Gastroesophageal sphincter (tissue), 4 donors: ENCODE measurements around the gene RAET1G. TPM values are rescaled to one million over a fixed set of nuclear protein-coding genes. Genes with fewer than 3 reads are reported as not detected.
"Not testable (repeated sequence)": the region's sequence is repeated elsewhere in the genome, so short reads cannot be mapped to it uniquely, and the experiment has no call there.

Experiments
- ATAC-seq: fragments of 150-250 bp; one replicate; pipeline ENCODE4 v1.9.1; 2016; ENCODE audit warnings: mild to moderate bottlenecking, moderate library complexity
- H3K27ac ChIP-seq, 4 donors: fragments of 200-600 bp; sonication (generic) in 3 of 4; 1 replicate in 3 of 4; 2 replicates in 1 of 4; pipeline ENCODE4 v1.5.1; 2016 to 2019
- H3K27me3 ChIP-seq: fragments of 200-600 bp; sonication (generic); one replicate; pipeline ENCODE4 v1.5.1; 2019
- H3K36me3 ChIP-seq, 2 donors: fragments of 200-600 bp; sonication (generic); one replicate each; pipeline ENCODE4 v1.5.1; 2019; ENCODE audit warnings: control low read depth in 1 of 2
- H3K4me1 ChIP-seq, 3 donors: fragments of 200-600 bp; sonication (generic); 1 replicate in 2 of 3; 2 replicates in 1 of 3; pipeline ENCODE4 v1.5.1; 2016 to 2019; ENCODE audit warnings: control low read depth in 2 of 3
- H3K4me3 ChIP-seq, 2 donors: fragments of 200-600 bp; sonication (generic); one replicate each; pipeline ENCODE4 v1.5.1; 2019; ENCODE audit warnings: mild to moderate bottlenecking in 1 of 2, moderate library complexity in 1 of 2
- H3K9me3 ChIP-seq, 3 donors: fragments of 200-600 bp; sonication (generic); one replicate each; pipeline ENCODE4 v1.5.1; 2017 to 2019; ENCODE audit warnings: control low read depth in 2 of 3
- EP300 ChIP-seq: sonication (generic); formaldehyde crosslinking; IDR thresholded peaks from one replicate; pipeline ENCODE4 v1.6.1; 2017; ENCODE audit warnings: antibody characterized with exemption, mild to moderate bottlenecking
- POLR2A ChIP-seq, 2 donors: fragments of 450-650 bp; IDR thresholded peaks; one replicate each; pipeline ENCODE4 v1.6.1; 2017; ENCODE audit warnings: antibody characterized with exemption in 2 of 2, mild to moderate bottlenecking in 2 of 2, moderate library complexity in 1 of 2
- POLR2AphosphoS5 ChIP-seq: sonication (generic); formaldehyde crosslinking; IDR thresholded peaks from one replicate; pipeline ENCODE4 v1.6.1; 2017; ENCODE audit warnings: antibody characterized with exemption
- WGBS, 2 donors: methylation state at CpG; one replicate each; pipeline ENCODE4 v1.1.5; 2018; ENCODE audit warnings: low coverage in 1 of 2; 5-methylcytosine and 5-hydroxymethylcytosine counted together
- total RNA-seq, 4 donors: library from RNA; depleted of rRNA; stranded (reverse); fragments of >200 nt; gene quantifications; one replicate each; pipeline ENCODE4 v1.1.0, GENCODE V29; 2016
- TF ChIP-seq, protein P1 (sequence below), 4 experiments: fragments of 200-600 bp in 2 of 4; fragments of 450-650 bp in 2 of 4; sonication (generic) in 1 of 4; IDR thresholded peaks; one replicate each; pipeline ENCODE4 v1.5.1; 2017 to 2019; ENCODE audit warnings: antibody characterized with exemption in 4 of 4, mild to moderate bottlenecking in 2 of 4, moderate library complexity in 2 of 4

The RAET1G gene
- total RNA-seq, 4 donors from 2014 or later: 1.4 TPM; not detected in 3

DNA sequence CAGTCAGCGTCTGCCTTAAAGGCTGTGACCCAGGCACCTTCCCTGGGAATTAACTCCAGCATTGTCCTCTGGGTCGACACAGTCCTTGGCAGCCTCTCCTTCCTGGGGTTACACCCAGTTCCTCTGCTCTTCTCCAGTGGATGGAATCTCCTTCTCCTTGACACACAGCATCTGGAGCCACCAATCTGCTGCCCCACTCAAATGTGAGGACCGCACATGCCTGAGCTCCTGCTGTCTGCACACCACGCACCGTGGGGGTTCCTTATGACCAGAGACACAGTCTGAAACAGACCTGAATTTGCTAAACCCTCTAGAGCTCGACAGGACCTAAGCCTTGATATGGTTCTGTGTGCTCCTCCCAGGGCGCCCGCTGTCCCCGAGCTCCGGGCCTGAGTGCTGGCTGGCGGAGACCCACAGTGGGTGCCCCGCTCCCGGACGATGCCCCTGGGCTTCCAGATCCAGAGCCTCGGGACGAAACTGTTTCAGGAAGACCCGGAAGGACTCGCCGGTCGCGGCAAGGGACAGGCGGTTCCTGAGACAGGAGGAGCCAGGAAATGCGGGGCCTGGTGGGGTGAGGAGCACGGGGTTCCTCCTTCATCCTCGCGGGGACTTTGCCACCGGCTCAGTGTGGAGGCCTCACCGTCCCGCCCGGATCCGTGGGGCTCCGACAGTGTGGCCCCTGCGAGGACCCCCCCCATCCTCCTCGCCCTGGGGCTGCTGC is 2.5 kb upstream of the RAET1G start:
- H3K4me3 ChIP-seq: peak overlapping the region; percentile 52 to 55
- H3K36me3 ChIP-seq: no peaks in the 10 kb centered on the region
- peaks cover 21% of the 10 kb centered on the region for H3K27me3 ChIP-seq
- H3K4me1 ChIP-seq: peaks cover 0 to 35% (median 17%) of the 10 kb centered on the region in 3 donors
- peak; percentile 20 for ATAC-seq
- TF ChIP-seq EP300 (no peak), POLR2A (IDR thresholded peaks at IDR 0.05) (no peak), POLR2AphosphoS5 (no peak)
- TF ChIP-seq, protein P1, sequence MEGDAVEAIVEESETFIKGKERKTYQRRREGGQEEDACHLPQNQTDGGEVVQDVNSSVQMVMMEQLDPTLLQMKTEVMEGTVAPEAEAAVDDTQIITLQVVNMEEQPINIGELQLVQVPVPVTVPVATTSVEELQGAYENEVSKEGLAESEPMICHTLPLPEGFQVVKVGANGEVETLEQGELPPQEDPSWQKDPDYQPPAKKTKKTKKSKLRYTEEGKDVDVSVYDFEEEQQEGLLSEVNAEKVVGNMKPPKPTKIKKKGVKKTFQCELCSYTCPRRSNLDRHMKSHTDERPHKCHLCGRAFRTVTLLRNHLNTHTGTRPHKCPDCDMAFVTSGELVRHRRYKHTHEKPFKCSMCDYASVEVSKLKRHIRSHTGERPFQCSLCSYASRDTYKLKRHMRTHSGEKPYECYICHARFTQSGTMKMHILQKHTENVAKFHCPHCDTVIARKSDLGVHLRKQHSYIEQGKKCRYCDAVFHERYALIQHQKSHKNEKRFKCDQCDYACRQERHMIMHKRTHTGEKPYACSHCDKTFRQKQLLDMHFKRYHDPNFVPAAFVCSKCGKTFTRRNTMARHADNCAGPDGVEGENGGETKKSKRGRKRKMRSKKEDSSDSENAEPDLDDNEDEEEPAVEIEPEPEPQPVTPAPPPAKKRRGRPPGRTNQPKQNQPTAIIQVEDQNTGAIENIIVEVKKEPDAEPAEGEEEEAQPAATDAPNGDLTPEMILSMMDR (IDR thresholded peaks at IDR 0.05): no peak
- WGBS, 2 donors: 17% methylated on average over 1 of the region's 34 CpGs; no CpG with 5 or more reads in 1 of the 2 donors
- peak overlapping the region in 3 of 4 donors; percentile 27 to 75 (median 28) for H3K27ac ChIP-seq
- no peaks in the 10 kb centered on the region for H3K9me3 ChIP-seq

DNA sequence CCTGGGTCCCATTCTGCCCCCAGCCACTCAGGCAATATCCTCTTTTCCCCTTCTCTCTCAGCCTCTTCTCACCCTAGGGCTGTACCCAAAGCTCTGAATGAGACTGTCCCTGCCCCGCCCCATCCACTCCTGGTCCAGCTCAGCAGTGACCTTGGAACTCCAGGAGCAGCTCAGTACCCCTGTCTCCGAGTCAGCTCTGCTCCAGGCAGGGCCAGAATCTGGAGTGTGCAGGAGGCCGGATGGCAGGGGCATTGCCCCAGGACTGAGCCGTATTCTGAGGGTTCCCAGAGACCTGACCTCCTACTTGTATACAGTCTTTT is 2.0 kb upstream of the RAET1G start:
- Histone ChIP-seq H3K9me3 (no peaks in the 10 kb centered on the region), H3K4me3 (no peak overlapping the region), H3K27me3 (peaks cover 16% of the 10 kb centered on the region), H3K36me3 (no peaks in the 10 kb centered on the region), H3K4me1 (peaks cover 0 to 35% (median 17%) of the 10 kb centered on the region in 3 donors), H3K27ac (no peak overlapping the region)
- WGBS, 2 donors: no CpG with 5 or more reads among the region's 4 CpGs
- ATAC-seq: no peak
- TF ChIP-seq POLR2AphosphoS5 (no peak), POLR2A (IDR thresholded peaks at IDR 0.05) (no peak), EP300 (no peak)
- TF ChIP-seq, protein P1 (IDR thresholded peaks at IDR 0.05): no peak

DNA sequence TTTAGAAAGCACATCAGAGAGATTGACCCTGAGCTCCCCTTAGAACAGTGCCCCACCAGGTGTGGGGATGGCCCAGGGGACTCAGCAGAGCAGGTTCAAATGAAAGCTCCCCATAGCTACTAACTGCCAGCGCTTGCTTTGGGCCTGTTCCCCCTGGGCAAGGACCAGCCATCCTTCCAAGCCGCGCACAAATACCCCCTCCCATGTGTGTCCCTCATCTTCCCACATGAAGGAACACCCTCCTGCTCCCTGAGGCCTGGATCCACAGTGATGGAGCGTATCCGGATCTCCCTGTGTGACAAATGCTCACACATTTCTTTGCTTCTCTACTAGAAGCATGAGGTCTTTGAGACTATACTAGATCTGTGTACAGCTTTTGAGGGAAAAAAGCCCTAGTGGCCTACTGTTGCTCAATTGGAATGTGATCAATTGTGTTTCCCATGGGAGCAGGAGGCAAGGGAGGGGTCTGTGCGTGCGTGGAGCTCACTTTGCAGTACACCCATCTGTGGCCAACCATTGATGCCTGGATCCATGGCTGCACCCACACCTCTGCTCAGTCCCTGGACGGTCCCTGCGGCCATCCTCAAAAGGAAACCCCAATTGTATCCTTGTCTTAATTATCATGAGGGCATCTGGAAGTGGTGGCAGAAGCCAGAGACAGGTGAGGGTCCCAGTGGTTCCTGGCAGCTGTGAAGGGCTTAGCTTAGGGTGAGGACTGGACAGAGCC is 1.4 kb upstream of the RAET1G start:
- H3K36me3 ChIP-seq: no peaks in the 10 kb centered on the region
- no peak overlapping the region for H3K27ac ChIP-seq
- TF ChIP-seq, protein P1 (IDR thresholded peaks at IDR 0.05): no peak
- TF ChIP-seq POLR2A (IDR thresholded peaks at IDR 0.05): no peak
- TF ChIP-seq EP300: no peak
- no peak for TF ChIP-seq POLR2AphosphoS5
- no peaks in the 10 kb centered on the region for H3K9me3 ChIP-seq
- peaks cover 10% of the 10 kb centered on the region for H3K27me3 ChIP-seq
- H3K4me1 ChIP-seq: peaks cover 0 to 35% (median 17%) of the 10 kb centered on the region in 3 donors
- H3K4me3 ChIP-seq: no peak overlapping the region
- WGBS, 2 donors: 68% methylated on average over 3 of the region's 9 CpGs; no CpG with 5 or more reads in 1 of the 2 donors
- no peak for ATAC-seq

DNA sequence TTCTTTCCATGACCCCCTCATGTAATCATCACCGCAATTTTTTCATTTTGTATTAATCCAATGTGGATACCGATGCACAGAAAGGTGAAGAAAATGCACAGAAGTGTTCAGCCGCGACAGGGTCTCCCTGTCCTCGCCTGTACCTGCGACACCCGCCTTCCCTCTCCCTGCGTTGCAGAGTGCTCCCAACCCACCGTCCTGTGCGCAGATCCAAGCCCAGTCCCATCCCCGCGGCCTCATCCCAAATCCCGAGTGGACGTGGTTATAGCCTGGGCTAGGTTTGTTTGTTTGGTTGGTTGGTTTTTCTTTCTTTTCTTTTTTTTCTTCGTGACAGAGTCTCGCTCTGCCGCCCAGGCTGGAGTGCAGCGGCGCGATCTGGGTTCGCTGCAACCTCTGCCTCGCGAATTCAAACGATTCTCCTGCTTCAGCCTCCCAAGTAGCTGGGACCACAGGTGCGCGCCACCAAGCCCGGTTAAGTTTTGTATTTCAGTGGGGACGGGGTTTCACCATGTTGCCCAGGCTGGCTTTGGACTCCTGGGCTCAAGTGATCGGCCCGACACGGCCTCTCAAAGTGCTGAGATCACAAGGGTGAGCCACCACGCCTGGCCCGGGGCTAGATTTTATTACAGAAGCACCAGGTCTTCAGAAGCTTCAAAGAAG is 536 bp upstream of the RAET1G start:
- WGBS, 2 donors: 10 to 21% methylated on average over 8 to 18 of the region's 33 CpGs
- Histone ChIP-seq H3K4me3 (peak overlapping the region; percentile 24 to 57), H3K27me3 (peaks cover 1% of the 10 kb centered on the region), H3K9me3 (no peaks in the 10 kb centered on the region), H3K36me3 (no peaks in the 10 kb centered on the region), H3K27ac (peak overlapping the region in 2 of 4 donors; percentile 7 to 61), H3K4me1 (peaks cover 0 to 35% (median 17%) of the 10 kb centered on the region in 3 donors)
- TF ChIP-seq POLR2A (IDR thresholded peaks at IDR 0.05): no peak
- TF ChIP-seq, protein P1 (IDR thresholded peaks at IDR 0.05): no peak
- TF ChIP-seq EP300: no peak
- no peak for TF ChIP-seq POLR2AphosphoS5
- no peak for ATAC-seq

DNA sequence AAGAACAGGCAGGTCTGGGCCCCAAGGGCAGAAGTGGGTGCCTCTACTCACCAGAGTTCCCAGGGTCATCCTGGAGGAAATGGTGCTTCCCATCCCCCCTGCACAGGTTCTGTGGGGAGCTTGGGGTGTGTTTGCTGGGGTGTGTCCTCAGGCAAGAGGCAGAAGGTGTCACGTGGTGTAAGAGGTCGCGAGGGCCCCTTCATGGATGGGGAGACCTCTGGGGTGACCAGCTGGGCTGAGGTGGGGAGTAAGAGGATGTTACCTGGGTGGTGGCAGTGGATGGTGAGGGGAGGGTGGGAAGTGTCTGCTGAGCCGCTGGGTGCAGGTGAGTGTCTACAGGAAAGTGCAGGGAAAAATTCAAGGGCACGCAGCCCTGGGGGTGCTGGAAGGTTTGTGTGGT is 830 bp downstream of the RAET1G start:
- not testable (repeated sequence) for H3K27ac ChIP-seq, H3K27me3 ChIP-seq, ATAC-seq, H3K9me3 ChIP-seq, H3K36me3 ChIP-seq
- WGBS, 2 donors: 56% methylated on average over 2 of the region's 5 CpGs; no CpG with 5 or more reads in 1 of the 2 donors
- H3K4me1 ChIP-seq: peaks cover 0 to 35% (median 17%) of the 10 kb centered on the region in 3 donors
- peak overlapping the region in 1 of 2 donors; percentile 57 for H3K4me3 ChIP-seq
